ENCODE data around the gene AKAP10. TPM values are rescaled to one million over a fixed set of nuclear protein-coding genes. Genes with fewer than 3 reads are reported as not detected.

AKAP10 gene
- total RNA-seq, 5 donors from 2014 or later (not counting 1 experiment from before 2014, with no cell fraction given), result 43.3 to 61.3 (median 53.9) TPM

DNA sequence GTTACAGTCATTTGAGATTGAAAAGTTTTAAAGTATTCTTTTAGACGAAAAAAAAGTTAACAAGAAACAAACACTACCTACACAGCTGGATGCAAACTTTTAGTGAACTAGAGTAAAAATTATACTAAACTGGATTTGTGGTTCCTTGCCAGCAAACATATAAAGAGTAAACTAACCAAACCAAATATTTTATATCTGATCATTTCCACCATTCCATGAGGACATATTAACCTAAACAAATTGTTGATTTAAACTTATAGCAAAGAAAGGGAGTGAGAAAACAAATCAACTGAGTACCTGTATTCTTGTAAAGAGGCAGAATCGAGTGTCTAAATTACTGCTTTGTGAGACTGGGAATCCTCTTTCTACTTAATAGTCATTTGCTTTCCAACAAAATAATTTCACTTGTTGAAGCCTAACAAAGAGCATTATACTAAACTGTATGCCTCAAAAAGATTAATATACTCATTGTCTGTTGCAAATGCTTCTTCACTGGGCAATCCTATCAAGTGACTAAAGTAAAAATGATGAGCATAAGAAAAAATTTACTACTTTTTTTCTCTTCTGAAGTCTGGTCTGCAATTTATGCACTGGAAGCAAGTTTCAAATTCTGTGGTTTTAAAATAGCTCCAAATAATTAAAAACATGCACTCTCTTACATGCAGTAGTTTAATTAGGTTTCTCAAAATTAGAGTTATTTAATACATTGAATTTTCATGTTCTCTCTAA lies 37.5 kb downstream of the AKAP10 start:
- H3K4me3 Mint-ChIP-seq, result no peak overlapping the region
- CTCF ChIA-PET, result no interaction called here
- POLR2A ChIA-PET, result no interaction called here
- H3K9me3 Mint-ChIP-seq, result no peaks in the 10 kb centered on the region
- peaks cover 31 to 44% (median 31%) of the 10 kb centered on the region in 3 donors for H3K4me1 Mint-ChIP-seq
- H3K27me3 Mint-ChIP-seq, result no peaks in the 10 kb centered on the region
- H3K9me3 ChIP-seq, result no peaks in the 10 kb centered on the region
- H3K36me3 ChIP-seq (ENCODE audit: control insufficient read depth in 2 of 2, extremely low read depth in 1 of 2, insufficient read depth in 1 of 2, low read length in 1 of 2), result peaks cover 3 to 72% of the 10 kb centered on the region in 2 donors
- no peak overlapping the region for H3K4me3 ChIP-seq (ENCODE audit: control insufficient read depth in 1 of 2, extremely low read depth in 1 of 2, low read length in 1 of 2)
- ATAC-seq (replicated peaks in 1 of 4) (no peak), DNase-seq (no peak)
- peak overlapping the region in 1 of 2 donors; percentile 3 for H3K27ac Mint-ChIP-seq
- WGBS (ENCODE audit: insufficient coverage), result no CpG with 5 or more reads among the region's 2 CpGs
- H3K27me3 ChIP-seq (replicated peaks in 1 of 2; ENCODE audit: control insufficient read depth in 2 of 2, extremely low read depth in 1 of 2, insufficient read depth in 2 of 2, low read length in 1 of 2), result no peaks in the 10 kb centered on the region
- H3K36me3 Mint-ChIP-seq, result peaks cover 43% of the 10 kb centered on the region
- H3K4me1 ChIP-seq (ENCODE audit: control insufficient read depth in 1 of 2, extremely low read depth in 1 of 2, insufficient read depth in 2 of 2, low read length in 2 of 2), result peaks cover 4 to 8% of the 10 kb centered on the region in 2 experiments
- no peak overlapping the region for H3K27ac ChIP-seq (ENCODE audit: low read length)

GRCh38 chr17:19938736-19939135 lies 38.9 kb downstream of the AKAP10 start:
- Histone ChIP-seq H3K4me3 (ENCODE audit: control insufficient read depth in 1 of 2, extremely low read depth in 1 of 2, low read length in 1 of 2) (no peak overlapping the region), H3K27me3 (replicated peaks in 1 of 2; ENCODE audit: control insufficient read depth in 2 of 2, extremely low read depth in 1 of 2, insufficient read depth in 2 of 2, low read length in 1 of 2) (no peaks in the 10 kb centered on the region), H3K4me1 (ENCODE audit: control insufficient read depth in 1 of 2, extremely low read depth in 1 of 2, insufficient read depth in 2 of 2, low read length in 2 of 2) (peaks cover 0 to 8% of the 10 kb centered on the region in 2 experiments), H3K9me3 (no peaks in the 10 kb centered on the region), H3K36me3 (ENCODE audit: control insufficient read depth in 2 of 2, extremely low read depth in 1 of 2, insufficient read depth in 1 of 2, low read length in 1 of 2) (peaks cover 0 to 72% of the 10 kb centered on the region in 2 donors), H3K27ac (ENCODE audit: low read length) (no peak overlapping the region)
- ATAC-seq (replicated peaks in 1 of 4) (no peak), DNase-seq (no peak)
- H3K36me3 Mint-ChIP-seq, result peaks cover 35% of the 10 kb centered on the region
- H3K9me3 Mint-ChIP-seq, result no peaks in the 10 kb centered on the region
- POLR2A ChIA-PET, result no interaction called here
- no peaks in the 10 kb centered on the region for H3K27me3 Mint-ChIP-seq
- CTCF ChIA-PET, result interaction anchor here (0.6 to 1.2 kb wide), 2 partner anchors 40 to 54 kb away, joined by 4 to 10 read pairs; no protein-coding TSS in a partner anchor
- 100% methylated on average over 2 of the region's 10 CpGs for WGBS (ENCODE audit: insufficient coverage)
- no peak overlapping the region for H3K4me3 Mint-ChIP-seq
- peaks cover 21 to 31% (median 21%) of the 10 kb centered on the region in 3 donors for H3K4me1 Mint-ChIP-seq
- H3K27ac Mint-ChIP-seq, result no peak overlapping the region

DNA sequence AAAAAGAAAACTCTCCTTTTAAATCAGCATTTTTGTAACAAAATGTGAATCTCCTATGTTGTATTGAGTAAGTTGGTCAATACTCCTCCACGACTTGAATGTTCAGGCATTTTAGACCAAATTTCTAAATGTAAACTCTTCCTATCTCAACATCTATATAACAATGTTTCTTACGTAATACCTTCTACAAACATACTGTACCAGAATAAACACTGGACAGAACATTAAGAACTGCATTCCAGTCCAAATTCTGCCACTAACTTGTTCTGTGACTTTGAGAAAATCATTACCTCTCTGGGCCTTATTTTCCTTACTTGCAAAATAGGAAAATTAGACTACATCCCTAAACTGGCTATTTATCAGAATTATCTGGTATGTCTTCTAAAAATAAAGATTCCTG lies 40.1 kb downstream of the AKAP10 start:
- Histone ChIP-seq H3K9me3 (no peaks in the 10 kb centered on the region), H3K36me3 (ENCODE audit: control insufficient read depth in 2 of 2, extremely low read depth in 1 of 2, insufficient read depth in 1 of 2, low read length in 1 of 2) (peaks cover 0 to 62% of the 10 kb centered on the region in 2 donors), H3K4me3 (ENCODE audit: control insufficient read depth in 1 of 2, extremely low read depth in 1 of 2, low read length in 1 of 2) (no peak overlapping the region), H3K27ac (ENCODE audit: low read length) (no peak overlapping the region), H3K27me3 (replicated peaks in 1 of 2; ENCODE audit: control insufficient read depth in 2 of 2, extremely low read depth in 1 of 2, insufficient read depth in 2 of 2, low read length in 1 of 2) (no peaks in the 10 kb centered on the region), H3K4me1 (ENCODE audit: control insufficient read depth in 1 of 2, extremely low read depth in 1 of 2, insufficient read depth in 2 of 2, low read length in 2 of 2) (no peaks in the 10 kb centered on the region)
- H3K4me3 Mint-ChIP-seq, result no peak overlapping the region
- H3K9me3 Mint-ChIP-seq, result no peaks in the 10 kb centered on the region
- CTCF ChIA-PET, result no interaction called here
- DNase-seq (no peak), ATAC-seq (replicated peaks in 1 of 4) (no peak)
- peaks cover 9 to 20% (median 9%) of the 10 kb centered on the region in 3 donors for H3K4me1 Mint-ChIP-seq
- POLR2A ChIA-PET, result no interaction called here
- WGBS (ENCODE audit: insufficient coverage), result 100% methylated on average over 1 of the region's 2 CpGs
- H3K36me3 Mint-ChIP-seq, result peaks cover 38% of the 10 kb centered on the region
- no peak overlapping the region for H3K27ac Mint-ChIP-seq
- no peaks in the 10 kb centered on the region for H3K27me3 Mint-ChIP-seq

GRCh38 chr17:19935169-19935568 lies 42.5 kb downstream of the AKAP10 start:
- Mint-ChIP-seq H3K27me3 (no peaks in the 10 kb centered on the region), H3K27ac (no peak overlapping the region), H3K4me3 (no peak overlapping the region), H3K9me3 (no peaks in the 10 kb centered on the region), H3K36me3 (peaks cover 41% of the 10 kb centered on the region), H3K4me1 (peaks cover 0 to 12% (median 2%) of the 10 kb centered on the region in 3 donors)
- ATAC-seq (replicated peaks in 1 of 4) (no peak), DNase-seq (no peak)
- Histone ChIP-seq H3K27me3 (replicated peaks in 1 of 2; ENCODE audit: control insufficient read depth in 2 of 2, extremely low read depth in 1 of 2, insufficient read depth in 2 of 2, low read length in 1 of 2) (no peaks in the 10 kb centered on the region), H3K9me3 (no peaks in the 10 kb centered on the region), H3K4me3 (ENCODE audit: control insufficient read depth in 1 of 2, extremely low read depth in 1 of 2, low read length in 1 of 2) (no peak overlapping the region), H3K27ac (ENCODE audit: low read length) (no peak overlapping the region), H3K36me3 (ENCODE audit: control insufficient read depth in 2 of 2, extremely low read depth in 1 of 2, insufficient read depth in 1 of 2, low read length in 1 of 2) (peaks cover 4 to 73% of the 10 kb centered on the region in 2 donors), H3K4me1 (ENCODE audit: control insufficient read depth in 1 of 2, extremely low read depth in 1 of 2, insufficient read depth in 2 of 2, low read length in 2 of 2) (no peaks in the 10 kb centered on the region)
- no CpG with 5 or more reads among the region's 2 CpGs for WGBS (ENCODE audit: insufficient coverage)
- CTCF ChIA-PET, result interaction anchor here in 1 of 2 donors (0.5 kb wide), 1 partner anchor 695 kb away, joined by 3 read pairs; no protein-coding TSS in a partner anchor
- POLR2A ChIA-PET, result no interaction called here

GRCh38 chr17:19933628-19934027 lies 44.0 kb downstream of the AKAP10 start:
- H3K36me3 ChIP-seq (ENCODE audit: control insufficient read depth in 2 of 2, extremely low read depth in 1 of 2, insufficient read depth in 1 of 2, low read length in 1 of 2), result peaks cover 4 to 70% of the 10 kb centered on the region in 2 donors
- no peaks in the 10 kb centered on the region for H3K4me1 ChIP-seq (ENCODE audit: control insufficient read depth in 1 of 2, extremely low read depth in 1 of 2, insufficient read depth in 2 of 2, low read length in 2 of 2)
- H3K4me3 ChIP-seq (ENCODE audit: control insufficient read depth in 1 of 2, extremely low read depth in 1 of 2, low read length in 1 of 2), result no peak overlapping the region
- DNase-seq (no peak), ATAC-seq (replicated peaks in 1 of 4) (no peak)
- no peak overlapping the region for H3K27ac Mint-ChIP-seq
- H3K36me3 Mint-ChIP-seq, result peaks cover 40% of the 10 kb centered on the region
- H3K27me3 ChIP-seq (replicated peaks in 1 of 2; ENCODE audit: control insufficient read depth in 2 of 2, extremely low read depth in 1 of 2, insufficient read depth in 2 of 2, low read length in 1 of 2), result no peaks in the 10 kb centered on the region
- ChIA-PET CTCF (no interaction called here), POLR2A (interaction anchor here in 1 of 2 donors (0.7 kb wide), 1 partner anchor 9 kb away, joined by 3 read pairs; no protein-coding TSS in a partner anchor)
- no peak overlapping the region for H3K27ac ChIP-seq (ENCODE audit: low read length)
- WGBS (ENCODE audit: insufficient coverage), result no CpG with 5 or more reads among the region's 5 CpGs
- H3K9me3 Mint-ChIP-seq, result no peaks in the 10 kb centered on the region
- H3K27me3 Mint-ChIP-seq, result no peaks in the 10 kb centered on the region
- H3K4me3 Mint-ChIP-seq, result no peak overlapping the region
- H3K9me3 ChIP-seq, result no peaks in the 10 kb centered on the region
- peaks cover 0 to 5% (median 0%) of the 10 kb centered on the region in 3 donors for H3K4me1 Mint-ChIP-seq

DNA sequence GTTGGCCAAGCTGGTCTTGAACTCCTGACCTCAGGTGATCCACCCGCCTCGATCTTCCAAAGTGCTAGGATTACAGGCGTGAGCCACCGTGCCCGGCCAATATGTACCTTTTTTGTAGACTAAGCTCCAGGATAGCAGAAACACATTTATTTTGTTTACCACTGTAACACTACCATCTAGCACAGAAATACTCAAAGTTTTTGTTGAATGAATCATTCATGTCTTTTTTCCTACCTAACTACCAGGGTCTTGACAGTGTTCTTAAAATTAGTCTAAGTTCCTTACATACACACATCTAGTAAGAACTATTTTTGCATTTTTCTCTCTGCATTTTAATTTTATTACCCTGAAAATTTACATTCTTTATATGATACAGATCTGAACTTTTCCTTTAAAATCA lies 44.4 kb downstream of the AKAP10 start:
- Histone ChIP-seq H3K36me3 (ENCODE audit: control insufficient read depth in 2 of 2, extremely low read depth in 1 of 2, insufficient read depth in 1 of 2, low read length in 1 of 2) (peaks cover 4 to 67% of the 10 kb centered on the region in 2 donors), H3K27ac (ENCODE audit: low read length) (no peak overlapping the region), H3K4me3 (ENCODE audit: control insufficient read depth in 1 of 2, extremely low read depth in 1 of 2, low read length in 1 of 2) (no peak overlapping the region), H3K4me1 (ENCODE audit: control insufficient read depth in 1 of 2, extremely low read depth in 1 of 2, insufficient read depth in 2 of 2, low read length in 2 of 2) (no peaks in the 10 kb centered on the region), H3K27me3 (replicated peaks in 1 of 2; ENCODE audit: control insufficient read depth in 2 of 2, extremely low read depth in 1 of 2, insufficient read depth in 2 of 2, low read length in 1 of 2) (no peaks in the 10 kb centered on the region), H3K9me3 (no peaks in the 10 kb centered on the region)
- WGBS (ENCODE audit: insufficient coverage), result 100% methylated on average over 5 of the region's 5 CpGs
- CTCF ChIA-PET, result interaction anchor here in 1 of 2 donors (0.6 kb wide), 1 partner anchor 12 kb away, joined by 3 read pairs; no protein-coding TSS in a partner anchor
- ATAC-seq (replicated peaks in 1 of 4) (no peak), DNase-seq (no peak)
- Mint-ChIP-seq H3K4me1 (peaks cover 0 to 5% (median 0%) of the 10 kb centered on the region in 3 donors), H3K36me3 (peaks cover 43% of the 10 kb centered on the region), H3K27ac (no peak overlapping the region), H3K4me3 (no peak overlapping the region), H3K9me3 (no peaks in the 10 kb centered on the region), H3K27me3 (no peaks in the 10 kb centered on the region)
- POLR2A ChIA-PET, result interaction anchor here in 1 of 2 donors (0.7 kb wide), 1 partner anchor 10 kb away, joined by 3 read pairs; no protein-coding TSS in a partner anchor

Measured in T-cell (primary cell).